ENCODE measurements around the gene JAK3. TPM values are rescaled to one million over a fixed set of nuclear protein-coding genes. Genes with fewer than 3 reads are reported as not detected.

JAK3 gene
- total RNA-seq, 1 experiment from 2014 or later, result 6.9 TPM

DNA sequence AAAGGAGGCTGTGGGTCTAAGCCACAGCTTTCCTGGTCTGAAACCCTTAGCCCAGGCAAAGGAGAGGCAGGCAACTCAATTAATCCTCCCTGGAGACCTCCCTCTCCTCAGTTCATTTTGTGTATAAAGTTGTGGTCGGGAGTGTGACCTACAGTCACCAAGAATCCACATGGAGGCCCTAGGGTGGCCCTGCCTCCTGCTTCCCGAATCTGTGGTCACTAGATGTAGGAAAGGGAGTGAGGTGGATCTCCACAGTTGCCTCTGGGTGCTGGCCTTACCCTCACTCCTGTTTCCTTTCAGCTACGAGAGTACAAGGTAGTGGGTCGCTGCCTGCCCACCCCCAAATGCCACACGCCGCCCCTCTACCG is 13.2 kb upstream of the JAK3 start:
- H3K36me3 ChIP-seq, result peaks cover 63% of the 10 kb centered on the region

DNA sequence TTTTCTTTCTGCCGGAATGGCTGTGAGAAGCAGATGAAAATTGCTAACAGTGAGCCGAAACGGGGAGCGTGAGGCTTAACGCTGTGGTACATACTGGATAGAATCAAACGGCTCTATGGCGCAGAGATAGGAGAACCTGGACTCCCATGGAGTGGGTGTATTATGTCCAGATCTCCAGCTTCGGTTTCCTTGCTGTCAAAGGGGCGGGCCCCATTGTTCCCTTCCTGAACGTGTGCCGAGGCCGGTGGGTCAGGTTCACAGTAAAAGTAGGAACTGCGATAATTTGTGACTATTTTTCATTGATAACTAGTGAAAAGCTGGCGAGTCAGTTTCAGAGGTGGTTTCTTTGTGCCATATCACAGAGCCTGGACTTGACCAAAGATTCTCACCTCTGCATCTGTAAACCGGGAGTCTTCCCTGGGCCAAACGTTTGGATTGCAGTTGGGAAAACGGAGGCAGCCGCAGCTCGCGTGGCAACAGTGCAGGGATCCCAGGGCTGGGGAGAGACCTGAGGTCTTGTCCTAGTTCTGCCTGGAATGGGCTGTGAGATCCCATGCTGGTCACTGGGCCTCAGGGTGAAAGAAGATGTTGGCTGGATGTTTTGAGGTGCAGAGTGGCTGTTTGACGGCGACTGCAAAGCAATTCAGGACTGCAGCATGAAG is 12.7 kb upstream of the JAK3 start:
- H3K9me3 ChIP-seq (replicated peaks), result no peaks in the 10 kb centered on the region
- H3K4me3 ChIP-seq, result peak overlapping the region; percentile 89
- H3K27me3 ChIP-seq (replicated peaks), result no peaks in the 10 kb centered on the region
- H3K27ac ChIP-seq, result peak overlapping the region; percentile 62
- peaks cover 57% of the 10 kb centered on the region for H3K36me3 ChIP-seq
- H3K4me1 ChIP-seq (replicated peaks), result peaks cover 11% of the 10 kb centered on the region
- DNase-seq (ENCODE audit: low read depth in 1 of 2, low spot score in 2 of 2), result no peak

More for the DNA sequence above, 13.2 kb upstream of the JAK3 start:
- Histone ChIP-seq H3K27me3 (replicated peaks) (0 out of 2 replicates have a peak, but pooled peaks cover 2% of the 10 kb centered on the region), H3K4me3 (peak overlapping the region; percentile 89), H3K9me3 (replicated peaks) (no peaks in the 10 kb centered on the region), H3K4me1 (replicated peaks) (peaks cover 11% of the 10 kb centered on the region), H3K27ac (no peak overlapping the region)
- no peak for DNase-seq (ENCODE audit: low read depth in 1 of 2, low spot score in 2 of 2)

GRCh38 chr19:17859533-17860330 is 11.9 kb upstream of the JAK3 start, which contains the start of gene RPL18A:
RPL18A (plus strand) TSS chr19:17859910; CDS start chr19:17859957, 47 bp downstream.
- H3K4me1 ChIP-seq (replicated peaks), result peaks cover 11% of the 10 kb centered on the region
- H3K27ac ChIP-seq, result peak within 1 kb of the TSS; percentile 62
- H3K36me3 ChIP-seq, result peaks cover 50% of the 10 kb centered on the region
- H3K27me3 ChIP-seq (replicated peaks), result no peaks in the 10 kb centered on the region
- peak; percentile 97 to 99 for DNase-seq (ENCODE audit: low read depth in 1 of 2, low spot score in 2 of 2)
- no peaks in the 10 kb centered on the region for H3K9me3 ChIP-seq (replicated peaks)
- H3K4me3 ChIP-seq, result peak within 1 kb of the TSS; percentile 89

DNA sequence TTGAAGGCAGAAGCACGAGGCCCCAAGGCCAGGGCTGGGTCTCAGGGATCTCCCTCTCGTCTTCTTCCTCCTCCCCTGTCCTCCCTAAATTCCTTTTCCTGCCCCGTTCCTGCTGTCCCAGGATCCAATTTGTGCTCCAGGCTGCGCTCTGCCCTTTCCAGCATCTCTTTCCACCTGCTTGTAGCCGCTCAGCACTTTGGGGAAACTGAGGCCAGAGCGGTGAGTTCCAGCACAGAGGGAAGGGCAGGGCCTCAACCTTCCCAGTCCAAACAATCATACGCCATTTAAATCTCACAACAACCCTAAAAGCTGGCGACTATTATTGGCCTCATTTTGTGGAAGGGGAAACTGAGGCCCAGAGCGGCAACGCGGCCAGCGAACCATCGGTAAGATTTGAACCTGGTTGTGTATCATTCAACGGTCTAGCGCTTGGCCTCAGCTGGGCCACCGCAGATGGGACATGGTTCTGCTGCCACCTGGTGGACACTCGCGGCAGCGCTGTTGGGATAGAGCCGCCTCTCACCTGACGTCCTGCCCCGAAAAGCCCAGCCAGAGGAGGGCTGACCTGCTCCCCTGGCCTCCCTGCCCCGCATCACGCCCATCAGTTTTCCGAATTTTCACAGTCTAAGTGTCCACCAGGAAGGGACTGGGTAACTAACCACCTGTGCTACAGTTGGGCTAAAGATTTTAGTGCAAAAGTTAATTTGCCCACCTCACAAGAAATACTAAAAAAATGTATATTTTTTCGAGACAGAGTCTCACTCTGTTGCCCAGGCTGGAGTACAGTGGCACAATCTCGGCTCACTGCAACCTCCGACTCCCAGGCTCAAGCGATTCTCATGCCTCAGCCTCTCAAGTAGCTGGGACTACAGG is 7.7 kb upstream of the JAK3 start:
- Histone ChIP-seq H3K4me1 (replicated peaks) (peaks cover 4% of the 10 kb centered on the region), H3K4me3 (no peak overlapping the region), H3K36me3 (peaks cover 8% of the 10 kb centered on the region), H3K27me3 (replicated peaks) (no peaks in the 10 kb centered on the region), H3K9me3 (replicated peaks) (no peaks in the 10 kb centered on the region), H3K27ac (no peak overlapping the region)
- peak; percentile 50 to 83 for DNase-seq (ENCODE audit: low read depth in 1 of 2, low spot score in 2 of 2)

- Histone ChIP-seq H3K4me1 (replicated peaks) (peaks cover 9% of the 10 kb centered on the region), H3K4me3 (no peak overlapping the region), H3K27ac (no peak overlapping the region), H3K9me3 (replicated peaks) (no peaks in the 10 kb centered on the region), H3K36me3 (no peaks in the 10 kb centered on the region), H3K27me3 (replicated peaks) (no peaks in the 10 kb centered on the region)
- no peak for DNase-seq (ENCODE audit: low read depth in 1 of 2, low spot score in 2 of 2)
Observed at GRCh38 chr19:17854061-17854460, 6.3 kb upstream of the JAK3 start.

- no peak overlapping the region for H3K4me3 ChIP-seq
- no peak overlapping the region; the same call in 1 of the 2 replicates for H3K27ac ChIP-seq
- no peaks in the 10 kb centered on the region for H3K27me3 ChIP-seq (replicated peaks)
- DNase-seq (ENCODE audit: low read depth in 1 of 2, low spot score in 2 of 2), result no peak
- peaks cover 20% of the 10 kb centered on the region for H3K4me1 ChIP-seq (replicated peaks)
- no peaks in the 10 kb centered on the region for H3K9me3 ChIP-seq (replicated peaks)
- H3K36me3 ChIP-seq, result no peaks in the 10 kb centered on the region
Observed at GRCh38 chr19:17848595-17849292, 962 bp upstream of the JAK3 start.

GRCh38 chr19:17846146-17846545 is 1.6 kb downstream of the JAK3 start:
- H3K27ac ChIP-seq, result no peak overlapping the region
- H3K36me3 ChIP-seq, result 0 out of 2 replicates have a peak, but pooled peaks cover 1% of the 10 kb centered on the region
- DNase-seq (ENCODE audit: low read depth in 1 of 2, low spot score in 2 of 2), result no peak
- no peak overlapping the region for H3K4me3 ChIP-seq
- H3K9me3 ChIP-seq (replicated peaks), result no peaks in the 10 kb centered on the region
- no peaks in the 10 kb centered on the region for H3K27me3 ChIP-seq (replicated peaks)
- H3K4me1 ChIP-seq (replicated peaks), result peaks cover 20% of the 10 kb centered on the region

DNA sequence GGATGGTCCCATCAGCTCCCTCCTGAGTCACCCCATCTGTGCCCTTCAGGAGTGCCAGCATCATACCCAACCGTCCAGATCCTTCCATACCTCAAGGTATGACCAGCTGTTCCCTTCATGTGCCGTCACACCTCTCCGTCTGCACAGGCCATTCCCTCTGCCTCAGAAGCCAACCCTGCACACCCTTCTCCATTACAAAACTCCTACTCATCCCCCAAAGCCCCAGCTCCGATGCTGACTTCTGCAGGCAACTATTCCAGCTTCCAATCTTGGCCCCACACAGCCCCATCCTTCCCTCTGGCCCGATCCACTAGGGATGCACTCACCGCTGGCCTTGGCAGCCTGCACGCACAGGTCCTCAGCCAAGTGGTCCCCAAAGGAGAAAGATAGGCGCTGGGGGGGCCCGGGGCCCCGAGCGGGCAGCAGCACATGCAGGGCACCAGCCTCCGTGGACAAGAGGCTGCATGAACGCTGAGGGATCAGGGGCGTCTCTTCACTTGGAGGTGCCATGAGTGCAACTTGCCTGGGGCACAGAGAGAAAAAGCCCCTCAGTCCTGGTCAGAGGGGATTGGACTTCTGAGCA is 3.8 kb downstream of the JAK3 start:
- DNase-seq (ENCODE audit: low read depth in 1 of 2, low spot score in 2 of 2), result no peak
- Histone ChIP-seq H3K9me3 (replicated peaks) (no peaks in the 10 kb centered on the region), H3K36me3 (0 out of 2 replicates have a peak, but pooled peaks cover 3% of the 10 kb centered on the region)

GRCh38 chr19:17843292-17843827 is 4.4 kb downstream of the JAK3 start:
- no peaks in the 10 kb centered on the region for H3K27me3 ChIP-seq (replicated peaks)
- no peak for DNase-seq (ENCODE audit: low read depth in 1 of 2, low spot score in 2 of 2)
- H3K4me1 ChIP-seq (replicated peaks), result peaks cover 11% of the 10 kb centered on the region
- no peak overlapping the region for H3K4me3 ChIP-seq
- H3K27ac ChIP-seq, result no peak overlapping the region
- H3K36me3 ChIP-seq, result 0 out of 2 replicates have a peak, but pooled peaks cover 3% of the 10 kb centered on the region
- no peaks in the 10 kb centered on the region for H3K9me3 ChIP-seq (replicated peaks)

More for the DNA sequence above, 3.8 kb downstream of the JAK3 start:
- no peaks in the 10 kb centered on the region for H3K27me3 ChIP-seq (replicated peaks)
- H3K4me3 ChIP-seq, result no peak overlapping the region
- H3K4me1 ChIP-seq (replicated peaks), result peaks cover 11% of the 10 kb centered on the region
- H3K27ac ChIP-seq, result no peak overlapping the region

DNA sequence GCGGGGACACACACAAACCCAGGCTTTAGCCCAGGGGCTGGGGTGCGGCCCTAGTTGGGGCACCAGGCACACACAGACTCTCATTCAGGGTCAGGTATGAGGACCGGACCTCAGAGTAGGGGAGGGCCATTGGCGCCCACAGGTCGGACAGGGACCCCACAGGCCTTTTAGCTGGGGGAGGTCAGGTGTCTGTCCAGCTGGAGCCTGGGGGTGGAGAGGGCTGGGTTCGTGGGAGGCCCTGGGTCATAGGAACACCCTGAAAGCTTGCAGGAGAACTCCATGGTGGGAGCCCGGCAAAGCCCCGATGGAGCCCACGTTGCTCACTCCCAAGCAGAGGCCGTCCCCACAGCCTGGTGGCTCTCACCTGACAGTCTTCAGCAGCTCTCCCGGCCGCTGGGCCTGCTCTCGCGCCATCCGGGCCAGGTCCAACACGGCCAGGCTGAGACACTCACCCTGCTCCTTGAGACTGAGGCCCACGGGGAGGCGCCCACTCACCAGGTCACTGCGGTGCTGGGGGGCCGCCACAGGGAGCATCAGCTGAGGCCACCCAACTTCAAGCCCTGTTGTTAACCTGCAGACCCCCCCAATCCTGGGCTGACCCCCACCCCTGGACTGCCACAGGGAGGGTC is 5.0 kb downstream of the JAK3 start:
- Histone ChIP-seq H3K36me3 (peaks cover 6% of the 10 kb centered on the region; the same call in 1 of the 2 replicates), H3K27ac (no peak overlapping the region), H3K4me1 (replicated peaks) (peaks cover 5% of the 10 kb centered on the region), H3K9me3 (replicated peaks) (no peaks in the 10 kb centered on the region), H3K4me3 (no peak overlapping the region), H3K27me3 (replicated peaks) (no peaks in the 10 kb centered on the region)
- DNase-seq (ENCODE audit: low read depth in 1 of 2, low spot score in 2 of 2), result no peak

DNA sequence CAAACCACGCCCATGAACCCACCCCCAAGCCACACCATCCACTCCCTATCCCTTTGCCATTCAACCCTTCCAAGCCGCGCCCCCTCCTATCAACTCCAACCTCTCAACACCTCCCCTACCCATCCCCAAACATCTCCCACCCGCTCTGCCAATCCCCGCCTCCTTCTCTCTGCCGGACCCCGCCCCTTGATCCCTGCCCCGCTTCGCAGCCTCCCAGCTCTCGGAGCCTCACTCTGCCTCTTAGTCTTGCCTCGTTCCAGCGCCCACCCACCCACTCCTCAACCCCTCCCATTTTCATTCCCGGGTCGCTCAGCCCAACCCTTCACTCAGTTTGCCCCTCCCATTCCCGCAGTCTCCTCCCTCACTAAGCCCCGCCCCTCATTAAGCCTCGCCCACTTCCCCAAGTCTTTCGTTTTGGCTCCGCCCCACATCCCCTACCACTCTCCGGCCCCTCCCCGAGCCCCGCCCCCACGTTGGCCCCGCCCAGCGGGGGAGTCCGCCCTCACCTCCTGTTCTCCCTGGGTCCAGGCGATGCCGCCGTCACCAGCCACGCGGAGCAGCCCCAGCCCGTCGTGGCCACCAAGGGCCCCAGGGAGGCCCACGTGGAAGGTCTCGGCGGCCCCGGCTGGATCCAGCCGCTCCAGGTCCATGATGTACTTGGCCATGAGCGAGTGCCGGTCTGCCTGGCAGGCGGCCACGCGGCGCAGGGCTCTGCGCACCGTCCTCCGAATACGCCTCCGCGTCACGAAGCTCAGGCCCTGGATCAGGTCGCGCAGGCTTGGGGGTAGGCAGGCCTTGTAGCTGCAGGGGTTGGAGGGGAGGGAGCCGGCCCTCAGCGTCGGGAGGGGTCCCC is 5.7 kb downstream of the JAK3 start:
- H3K9me3 ChIP-seq (replicated peaks), result no peaks in the 10 kb centered on the region
- H3K27ac ChIP-seq, result no peak overlapping the region
- H3K4me3 ChIP-seq, result no peak overlapping the region
- DNase-seq (ENCODE audit: low read depth in 1 of 2, low spot score in 2 of 2), result peak in 1 of 2 experiments; percentile 63
- peaks cover 6% of the 10 kb centered on the region; the same call in 1 of the 2 replicates for H3K36me3 ChIP-seq
- peaks cover 1% of the 10 kb centered on the region; the same call in 1 of the 2 replicates for H3K4me1 ChIP-seq (replicated peaks)
- H3K27me3 ChIP-seq (replicated peaks), result no peaks in the 10 kb centered on the region
